ENCODE results near the gene A3GALT2.

A3GALT2 gene

DNA sequence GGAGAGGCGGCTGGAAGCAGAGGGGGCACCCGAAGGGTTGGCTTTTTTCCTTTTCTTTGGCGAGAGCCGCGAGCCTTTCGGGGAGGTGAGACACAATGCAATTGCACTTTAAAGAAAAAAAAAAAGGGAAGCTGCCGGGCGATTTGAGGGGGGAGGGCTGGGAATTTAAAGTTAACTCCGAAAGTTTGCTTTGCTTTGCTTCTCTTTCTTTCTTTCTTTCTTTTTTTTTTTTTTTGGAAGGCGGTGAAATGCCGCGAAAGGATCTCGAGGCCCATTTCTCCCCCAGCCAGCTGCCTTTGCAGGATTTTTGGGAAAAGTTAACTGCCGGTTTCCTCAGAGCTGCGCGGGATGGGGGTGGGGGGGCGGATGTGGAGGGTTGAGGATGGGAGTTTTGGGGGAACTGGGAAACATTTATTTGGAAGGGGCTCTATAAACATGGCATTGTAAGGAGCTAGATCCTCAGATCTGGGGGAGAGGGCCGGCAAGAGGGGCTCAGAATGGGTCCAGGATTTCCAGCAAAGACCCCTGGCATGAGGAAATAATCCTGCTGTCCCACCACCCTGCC, 63.6 kb downstream of the A3GALT2 start:
- no peak for DNase-seq (ENCODE audit: extremely low read depth in 1 of 2, low read depth in 1 of 2)
